Activated CD4-positive, alpha-beta T cell treated with anti-CD3 and anti-CD28 coated beads for 48 hours (primary cell): ENCODE measurements around the gene KRT72.

Experiments used
- DNase-seq: peaks from one replicate; pipeline ENCODE4 v3.0.0-alpha.2; 2020

KRT72 gene

DNA sequence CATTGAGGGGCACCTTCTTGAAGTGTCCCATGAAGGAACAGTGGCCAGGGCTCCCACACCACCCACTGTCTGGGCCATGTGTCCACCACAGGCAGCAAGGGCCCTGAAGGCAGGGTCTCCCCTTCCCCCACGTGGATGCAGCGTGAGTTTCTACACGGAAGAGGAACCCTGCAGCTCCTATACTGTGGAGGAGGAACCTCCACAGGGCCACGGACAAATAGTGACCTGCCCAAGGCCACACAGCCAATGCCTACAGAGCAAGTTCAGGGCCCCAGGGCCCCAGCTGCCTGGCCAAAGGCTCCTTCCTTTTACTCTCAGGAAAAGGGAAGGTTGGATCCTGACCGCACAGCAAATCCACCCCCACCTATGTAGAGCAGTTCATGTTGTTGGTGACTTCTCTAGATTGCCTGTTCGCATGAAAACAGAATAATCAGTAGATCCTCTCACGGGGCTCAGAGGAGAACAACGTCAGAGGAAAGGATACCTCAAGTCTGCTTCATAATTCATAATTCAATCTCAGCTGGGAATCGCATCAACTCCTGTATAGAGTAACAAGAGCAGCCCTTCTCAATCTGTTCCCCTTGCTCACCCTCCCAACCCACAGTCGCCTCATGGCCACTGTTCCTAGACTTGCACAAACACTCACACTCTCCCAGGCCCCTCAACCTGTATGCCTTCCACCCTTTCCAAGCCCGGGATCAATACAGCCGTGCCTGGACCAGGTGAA is 28.2 kb upstream of the KRT72 start:
- DNase-seq = no peak

DNA sequence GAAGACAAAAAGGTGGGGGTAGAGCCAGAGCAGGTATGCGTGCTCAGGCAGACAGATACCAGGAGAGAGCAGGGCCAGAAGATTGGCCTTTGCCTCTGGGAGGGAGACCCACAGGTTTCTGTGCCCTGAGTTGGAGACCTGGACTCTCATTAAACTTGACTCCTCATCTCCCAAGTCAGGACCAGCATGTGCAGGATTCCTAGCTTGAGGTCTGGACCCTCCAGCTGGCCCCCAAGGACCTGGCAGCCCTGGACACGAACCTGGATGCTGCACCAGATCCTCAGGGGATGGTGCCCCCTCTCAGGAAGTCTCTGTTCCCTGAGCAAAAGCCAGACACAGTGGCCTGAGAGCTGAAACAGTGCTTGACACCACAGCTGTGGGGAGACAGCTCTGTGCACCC is 27.6 kb upstream of the KRT72 start:
- DNase-seq = no peak

DNA sequence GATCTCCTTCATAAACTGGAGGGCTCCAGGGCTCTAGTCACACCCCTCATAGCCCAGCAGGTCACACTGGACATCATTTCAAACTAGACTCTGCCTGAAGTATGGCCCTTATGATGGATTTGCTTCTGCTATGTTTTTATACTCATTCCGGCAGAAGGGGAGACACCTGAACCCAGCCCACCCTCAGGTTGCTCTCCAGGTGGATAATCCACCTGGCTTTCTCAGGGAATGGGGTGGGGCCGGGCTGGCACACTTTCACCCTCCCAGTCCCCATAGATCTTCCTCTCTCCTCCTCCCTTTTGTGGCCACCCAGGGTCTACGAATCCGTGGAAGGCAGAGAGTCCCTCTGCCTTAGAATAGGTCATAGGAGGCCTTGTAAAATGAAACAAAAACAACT is 26.8 kb upstream of the KRT72 start:
- no peak for DNase-seq

DNA sequence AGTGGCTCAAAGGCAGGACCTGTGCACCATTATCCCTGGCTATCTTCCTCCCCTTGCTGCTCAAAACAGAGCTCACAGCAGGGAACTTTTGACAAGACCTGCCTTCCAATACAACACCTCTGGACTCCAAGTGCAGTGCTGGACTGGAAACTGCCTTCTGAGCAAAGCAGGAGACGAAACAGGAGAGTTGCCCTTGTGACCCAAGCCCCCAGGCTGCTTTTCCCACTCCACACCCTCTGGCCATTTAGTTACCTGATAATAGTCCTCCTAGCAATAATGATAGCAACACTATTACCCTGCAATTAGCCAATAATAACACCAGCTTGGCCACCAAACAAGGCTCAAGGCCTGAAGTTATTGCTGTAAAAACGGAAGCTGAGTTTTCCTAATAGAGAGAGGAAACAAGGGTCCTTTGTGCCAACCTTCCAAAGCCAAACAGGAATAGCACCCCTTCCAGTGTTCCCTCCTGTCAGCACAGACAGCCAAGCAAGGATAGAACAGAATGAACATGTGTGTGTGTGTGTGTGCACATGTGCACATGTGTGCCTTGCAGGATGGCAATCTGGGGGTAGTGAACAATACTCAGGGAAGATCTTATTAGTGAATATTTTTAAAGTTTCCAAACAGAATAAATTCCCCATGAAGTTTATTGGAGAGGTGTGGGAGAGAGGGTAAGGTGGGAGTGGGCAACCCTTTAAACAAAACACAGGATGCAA is 26.3 kb upstream of the KRT72 start:
- DNase-seq = no peak

DNA sequence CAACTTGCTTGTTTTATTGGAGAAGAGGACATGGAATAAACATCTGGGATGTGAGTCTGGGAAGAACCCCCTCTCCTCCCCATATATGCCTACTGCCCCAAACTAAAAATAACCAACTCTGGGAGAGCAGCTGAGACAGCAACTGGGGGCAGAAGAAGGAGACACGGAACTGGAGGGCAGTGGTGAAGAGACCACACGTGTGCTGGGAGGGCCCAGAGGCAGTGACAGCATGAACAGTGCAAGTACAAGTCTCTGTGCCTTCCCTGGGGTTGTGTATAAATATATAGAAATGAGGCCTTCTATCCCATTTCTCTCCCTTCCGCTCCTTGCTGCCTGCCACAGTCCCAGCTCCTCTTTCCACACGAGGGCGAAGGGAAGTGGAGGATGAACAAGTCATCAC is 21.1 kb upstream of the KRT72 start:
- no peak for DNase-seq

DNA sequence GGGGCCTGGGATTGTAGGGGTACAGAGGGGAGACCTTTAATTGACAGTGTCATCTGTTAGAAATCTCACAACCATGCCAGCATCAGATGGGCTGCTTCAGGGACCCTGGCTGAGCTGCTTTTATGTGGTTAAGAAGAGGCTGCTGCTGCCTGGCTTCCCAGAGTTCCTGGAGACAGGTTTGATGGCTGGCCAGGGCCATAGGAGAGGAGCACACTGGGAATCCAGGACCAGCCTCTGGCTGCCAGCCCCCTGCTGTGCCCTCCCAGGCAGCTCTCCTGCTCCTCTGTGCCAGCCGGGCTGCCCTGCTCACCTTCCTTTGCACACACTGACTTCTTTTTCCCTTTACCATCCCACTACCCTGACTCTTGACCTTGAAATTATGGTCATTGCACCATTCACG is 17.6 kb upstream of the KRT72 start:
- DNase-seq = no peak

DNA sequence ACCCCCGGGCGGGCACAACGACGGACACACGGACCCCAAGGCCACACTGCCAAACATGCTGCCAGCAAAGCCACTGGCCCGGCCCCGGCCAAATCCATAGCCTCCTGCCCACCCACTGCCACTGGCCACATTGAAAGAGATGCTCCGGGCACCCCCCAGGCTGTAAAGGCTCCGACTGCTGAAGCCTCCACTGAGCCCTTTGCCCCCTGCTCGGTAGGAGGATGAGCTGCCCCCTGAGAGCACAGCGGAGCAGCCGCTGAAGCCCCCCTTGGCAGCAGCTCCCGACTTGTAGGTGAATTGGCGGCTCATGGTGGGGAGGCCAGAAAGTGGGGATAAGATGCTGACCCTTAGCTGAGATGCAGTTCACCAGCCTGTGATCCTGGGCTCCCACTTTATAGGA is 17.0 kb upstream of the KRT72 start, which contains the start of gene KRT73:
Gene KRT73, minus strand, starts transcription at position 344 of the 400 bp plus-strand sequence. Its CDS starts 35 bp downstream, at position 309.
- no peak for DNase-seq

DNA sequence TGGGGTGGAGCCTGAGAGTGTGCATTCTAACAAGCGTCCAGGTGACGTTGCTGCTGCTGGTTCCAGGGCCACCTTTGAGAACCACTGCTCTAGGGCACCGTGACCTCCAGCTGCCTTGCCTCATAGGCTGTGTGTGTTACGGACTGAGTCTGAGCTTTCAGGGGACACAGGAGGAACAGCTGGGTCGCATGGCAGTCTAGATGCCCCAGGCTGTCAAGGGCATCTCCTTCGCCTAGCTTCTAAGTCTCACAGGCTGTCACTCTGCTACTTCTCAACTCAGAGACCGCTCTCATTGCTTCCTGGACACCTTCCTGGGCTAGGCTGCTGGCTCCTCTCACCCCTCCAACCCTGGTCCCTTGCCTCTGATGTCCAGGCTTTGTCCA is 16.1 kb upstream of the KRT72 start:
- DNase-seq = no peak

DNA sequence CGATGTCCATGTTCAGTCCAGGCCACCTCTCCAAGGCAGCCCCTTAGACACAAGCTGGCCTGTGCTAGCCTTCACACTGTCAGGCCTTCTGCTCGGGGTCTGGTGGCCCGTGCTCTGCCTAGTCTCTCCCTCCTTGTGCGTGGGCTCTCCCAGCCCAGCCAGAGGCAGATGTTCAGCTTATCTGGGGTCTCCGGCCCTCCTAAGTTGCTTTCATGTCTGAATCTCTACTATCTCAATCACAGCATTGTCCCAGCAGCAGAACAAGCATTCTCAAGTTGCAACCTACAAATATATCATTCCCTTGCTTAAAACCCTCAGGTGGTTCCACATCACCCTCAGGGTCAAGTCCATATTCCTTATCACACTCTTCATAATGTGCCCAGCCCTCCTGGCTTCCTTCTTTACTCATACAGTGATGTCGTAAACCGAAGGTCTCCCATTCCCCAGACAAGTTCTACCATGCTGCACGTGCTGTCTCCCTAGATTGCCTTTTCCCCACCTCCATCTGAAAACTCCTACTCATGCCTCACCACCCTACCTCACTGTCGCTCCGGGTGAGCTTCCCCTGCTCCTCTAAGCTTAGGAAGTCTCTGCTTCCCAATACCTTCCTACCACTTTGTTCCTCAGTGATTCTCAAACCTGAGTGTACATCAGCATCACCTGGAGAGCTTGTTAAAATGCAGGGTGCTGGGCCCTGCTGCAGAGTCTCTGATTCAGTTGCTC is 15.6 kb upstream of the KRT72 start:
- DNase-seq = no peak

DNA sequence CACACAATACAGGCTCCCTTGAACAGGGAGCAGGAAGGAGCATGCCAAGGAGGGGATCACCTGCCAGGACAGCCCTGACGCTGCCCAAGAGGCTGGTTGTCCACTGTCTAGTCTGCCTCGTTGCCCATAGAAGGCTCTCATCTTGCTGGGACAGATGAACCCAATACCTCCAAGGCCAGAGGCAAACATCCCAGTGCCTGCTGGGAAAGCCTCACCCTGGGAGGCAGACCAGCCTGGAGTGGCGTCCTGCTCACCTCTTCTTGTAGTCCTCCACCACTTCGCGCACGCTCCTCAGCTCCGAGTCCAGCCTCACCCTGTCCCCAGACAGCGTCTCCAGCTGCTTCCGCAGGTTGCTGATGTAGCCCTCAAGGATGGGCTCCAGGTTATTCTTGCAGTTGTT is 14.6 kb upstream of the KRT72 start:
- DNase-seq = no peak

DNA sequence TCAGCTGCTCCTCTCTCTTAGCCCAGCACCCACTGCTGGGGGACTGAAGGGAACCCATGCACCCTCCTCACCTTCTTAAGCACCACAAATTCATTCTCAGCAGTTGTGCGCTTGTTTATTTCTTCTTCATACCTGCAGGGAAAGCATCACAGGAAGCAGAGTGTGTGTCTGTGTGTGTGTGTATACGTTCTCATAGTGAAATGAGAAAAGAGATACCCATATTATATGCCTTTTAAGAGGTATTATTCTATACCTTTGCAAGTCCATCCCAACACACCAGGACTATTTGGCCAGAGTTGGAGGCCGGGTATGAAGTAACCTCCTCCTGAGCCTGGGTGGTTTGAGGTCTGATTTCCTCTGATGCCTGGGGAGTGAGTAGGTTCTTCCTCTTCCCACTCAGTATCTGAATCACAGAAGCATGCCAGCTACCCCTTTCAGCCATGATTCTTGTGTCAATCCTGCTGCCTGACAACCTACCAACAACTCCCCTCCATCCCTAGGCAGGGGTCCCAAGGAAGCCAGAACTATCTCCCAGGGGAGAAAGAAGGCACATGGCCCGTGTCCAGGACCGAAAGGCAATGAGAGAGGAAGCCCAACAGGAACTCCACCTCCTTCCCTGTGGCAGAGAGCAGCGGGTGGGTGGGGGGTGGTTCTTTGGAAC is 14.1 kb upstream of the KRT72 start:
- peak; percentile 49 for DNase-seq

DNA sequence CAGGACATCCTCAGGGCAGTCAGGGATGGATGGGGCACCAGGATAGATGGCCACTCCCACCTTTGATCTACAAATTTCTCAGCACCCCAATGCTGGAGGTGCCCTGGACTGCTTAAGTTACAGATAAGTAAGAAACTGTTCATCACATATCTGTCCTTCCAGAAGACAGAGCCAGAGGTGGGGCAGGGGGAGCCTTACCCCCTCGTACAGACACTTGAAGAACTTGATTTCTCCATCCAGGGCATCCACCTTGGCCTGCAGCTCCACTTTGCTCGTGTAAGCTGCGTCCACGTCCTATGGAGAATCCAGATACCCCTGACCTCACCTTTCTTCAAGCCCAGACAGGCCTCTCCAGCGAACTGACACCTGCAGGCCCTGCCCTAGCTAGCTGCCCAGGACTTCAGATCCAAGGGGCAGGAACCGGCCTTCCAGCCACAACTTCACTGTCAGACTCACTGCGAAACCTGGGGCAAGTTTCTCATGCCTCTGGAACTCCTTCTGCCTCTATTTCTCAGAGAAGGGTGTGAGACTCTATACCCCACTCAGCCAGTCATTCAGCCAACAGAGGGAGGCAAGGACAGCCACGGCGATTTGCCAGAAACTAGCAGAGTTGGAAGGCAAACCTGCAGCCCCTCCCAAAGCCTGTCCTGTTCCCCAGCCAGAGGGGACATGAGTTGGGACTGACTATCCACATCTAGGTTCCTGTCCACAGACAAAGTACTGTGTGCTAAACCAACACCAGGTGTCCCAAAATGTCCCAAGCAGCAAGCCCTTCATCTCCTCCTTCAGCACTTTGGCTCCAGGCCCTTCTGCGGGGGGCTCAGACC is 13.3 kb upstream of the KRT72 start:
- no peak for DNase-seq

DNA sequence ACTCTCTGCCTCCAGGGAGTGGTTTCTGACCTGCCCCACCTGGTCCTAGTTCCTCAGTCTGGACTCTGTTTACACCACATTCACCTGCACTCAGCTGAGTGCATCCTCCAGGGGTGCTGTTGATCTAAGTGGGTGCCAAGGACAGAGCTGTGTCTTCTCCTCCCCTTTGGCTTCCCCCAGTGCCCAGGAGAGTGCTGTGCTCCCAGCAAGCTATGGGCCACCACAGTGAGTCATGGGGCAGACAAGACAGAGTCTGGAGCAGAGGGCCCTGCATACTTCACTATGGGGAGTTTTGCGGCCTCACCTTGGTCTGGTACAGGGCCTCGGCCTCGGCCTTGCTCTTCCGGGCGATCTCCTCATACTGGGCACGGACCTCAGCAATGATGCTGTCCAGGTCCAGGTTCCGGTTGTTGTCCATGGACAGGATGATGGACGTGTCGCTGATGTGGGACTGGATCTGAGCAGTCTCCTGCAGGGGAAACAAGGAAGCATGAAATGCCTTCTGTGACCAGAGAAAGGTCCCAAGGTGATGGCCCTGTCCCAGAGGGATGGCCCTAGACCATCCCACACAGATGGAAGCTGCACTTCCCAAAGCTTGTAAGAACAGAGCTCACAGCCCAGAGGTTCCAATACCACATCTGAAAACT is 12.2 kb upstream of the KRT72 start:
- no peak for DNase-seq

DNA sequence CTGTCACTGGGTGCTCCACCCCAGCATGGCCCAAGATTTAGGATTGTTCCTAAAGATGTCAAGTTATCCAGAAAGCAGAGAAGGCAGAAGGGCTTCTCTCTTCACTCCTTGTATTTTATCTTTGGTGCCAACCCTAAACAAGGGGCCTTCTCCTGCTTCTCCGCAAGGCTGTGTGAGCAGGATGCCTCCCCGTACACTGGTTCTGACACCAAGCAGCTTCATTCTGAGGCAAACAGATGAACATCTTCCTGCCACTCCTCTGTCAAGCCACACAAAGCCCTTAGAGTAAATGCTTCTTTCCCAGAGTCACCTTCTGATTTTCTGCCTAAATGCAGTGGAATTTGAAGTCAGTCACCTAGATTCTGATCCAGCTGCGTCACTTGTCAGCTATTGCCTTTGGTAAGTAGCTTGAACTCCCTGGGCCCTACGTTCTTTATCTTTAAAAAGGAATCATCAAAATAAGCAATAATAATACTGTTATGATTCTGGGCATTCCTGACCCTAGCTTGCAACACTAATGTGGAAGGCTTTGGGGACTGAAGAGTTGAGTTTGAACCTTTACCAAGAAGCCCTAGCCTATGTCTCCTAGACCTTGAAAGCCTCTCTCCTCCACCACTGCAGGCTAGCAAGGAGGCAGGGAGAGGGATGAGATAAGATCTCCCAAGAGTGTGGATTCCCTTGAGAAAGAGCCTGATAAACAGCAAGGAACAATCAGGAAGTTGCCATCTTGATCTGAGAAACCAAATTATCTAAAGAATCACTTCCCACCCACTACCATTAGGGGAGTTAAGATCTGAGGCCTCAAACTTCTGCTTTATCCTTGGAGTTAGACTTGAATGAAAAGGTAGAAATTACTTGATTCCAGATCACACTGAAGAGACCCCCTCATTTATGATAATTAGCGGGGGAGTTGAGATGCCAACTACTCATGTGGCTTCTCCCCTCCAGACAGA is 11.4 kb upstream of the KRT72 start:
- DNase-seq = no peak

DNA sequence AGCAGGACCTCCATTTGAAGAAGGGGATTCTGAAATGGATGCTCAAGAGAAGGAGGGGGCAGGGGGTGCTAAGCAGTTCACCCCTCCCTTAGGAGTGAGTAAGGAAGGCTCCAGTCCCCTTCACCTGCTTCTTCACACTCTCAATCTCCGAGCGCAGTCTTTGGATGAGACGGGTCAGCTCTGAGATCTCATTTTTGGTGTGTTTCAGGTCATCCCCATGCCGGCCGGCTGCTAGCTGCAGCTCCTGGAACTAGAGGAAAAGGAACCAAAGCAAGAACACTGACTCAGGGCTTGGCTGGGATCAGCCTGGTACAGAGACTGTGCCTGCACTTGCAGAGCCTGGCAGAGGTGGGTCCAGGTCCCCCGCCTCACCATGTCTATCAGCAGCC is 9.8 kb upstream of the KRT72 start:
- DNase-seq = no peak

DNA sequence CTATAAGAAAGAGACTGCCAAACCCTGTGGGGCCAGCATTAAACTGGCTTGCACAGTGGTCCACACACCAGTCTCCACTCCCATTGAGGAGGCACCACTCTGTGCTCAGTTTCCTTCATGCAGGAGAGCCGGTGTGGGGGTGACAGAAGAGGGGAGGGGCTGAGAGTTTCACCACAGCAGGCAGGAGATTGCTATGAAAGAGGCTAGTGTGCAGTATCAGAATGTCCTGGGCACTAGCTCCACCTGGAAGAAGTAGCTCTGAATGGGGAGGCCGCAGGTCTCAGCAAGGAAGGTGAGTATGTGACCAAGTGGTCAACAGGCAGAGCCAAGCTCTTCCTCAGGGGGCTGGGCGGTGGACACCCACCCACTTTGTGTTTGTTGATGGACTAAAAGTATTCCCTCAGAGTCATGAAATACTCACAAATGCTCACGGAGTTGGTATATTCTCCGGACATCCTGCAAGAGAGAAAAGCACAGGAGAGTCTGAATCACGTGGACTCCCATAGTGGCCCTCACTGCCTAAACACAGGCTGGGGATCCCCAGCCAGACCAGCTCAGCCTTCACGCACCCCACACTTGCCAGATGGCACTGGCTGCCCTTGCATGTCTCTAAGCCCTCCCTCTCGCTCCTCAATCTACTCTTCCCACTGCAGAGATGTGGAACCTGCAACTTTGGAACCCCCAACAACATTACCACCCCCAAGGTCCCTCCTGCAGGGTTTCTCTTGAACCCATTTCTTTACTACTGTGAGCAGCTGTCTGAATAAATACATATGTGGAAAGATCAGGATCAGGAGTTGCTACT is 7.8 kb upstream of the KRT72 start:
- no peak for DNase-seq

DNA sequence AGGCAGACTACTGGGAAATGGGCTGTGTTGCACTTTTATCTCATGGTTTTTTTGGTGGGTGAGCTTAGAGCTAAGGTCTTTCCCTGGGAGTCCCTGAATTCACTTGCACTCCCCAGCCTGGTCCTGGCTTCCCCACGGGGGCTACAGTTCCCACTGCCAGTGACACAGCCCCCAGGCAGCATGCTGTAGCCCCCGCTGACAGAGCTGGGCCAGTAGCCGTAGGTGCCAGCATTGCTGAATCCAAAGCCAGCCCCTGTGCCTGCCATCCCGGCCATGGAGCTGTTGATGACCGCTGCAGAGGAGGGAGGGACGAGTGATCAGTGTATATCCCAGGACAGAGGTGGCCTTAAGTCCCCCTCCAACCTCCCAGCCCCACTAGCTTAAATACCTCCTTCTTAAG is 6.9 kb upstream of the KRT72 start:
- no peak for DNase-seq

DNA sequence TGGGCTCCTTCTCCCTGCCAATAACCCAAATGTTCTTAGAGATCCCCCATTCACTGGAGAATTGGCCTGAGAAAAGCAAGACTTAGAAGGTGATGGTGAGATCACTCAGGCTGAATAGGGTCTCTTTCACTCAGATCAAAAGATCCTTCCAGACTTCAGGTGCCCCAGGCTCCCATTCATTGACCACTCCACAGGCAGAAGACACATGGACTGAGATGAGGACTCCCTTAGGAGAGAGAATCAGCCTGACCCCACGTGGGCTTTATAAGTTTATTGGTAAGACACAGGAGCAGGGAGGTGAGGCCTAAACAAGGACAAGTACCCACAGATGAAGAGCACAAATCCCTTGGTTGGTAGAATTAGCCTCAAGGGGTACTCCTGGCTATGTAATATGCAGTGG is 6.1 kb upstream of the KRT72 start:
- DNase-seq = no peak

DNA sequence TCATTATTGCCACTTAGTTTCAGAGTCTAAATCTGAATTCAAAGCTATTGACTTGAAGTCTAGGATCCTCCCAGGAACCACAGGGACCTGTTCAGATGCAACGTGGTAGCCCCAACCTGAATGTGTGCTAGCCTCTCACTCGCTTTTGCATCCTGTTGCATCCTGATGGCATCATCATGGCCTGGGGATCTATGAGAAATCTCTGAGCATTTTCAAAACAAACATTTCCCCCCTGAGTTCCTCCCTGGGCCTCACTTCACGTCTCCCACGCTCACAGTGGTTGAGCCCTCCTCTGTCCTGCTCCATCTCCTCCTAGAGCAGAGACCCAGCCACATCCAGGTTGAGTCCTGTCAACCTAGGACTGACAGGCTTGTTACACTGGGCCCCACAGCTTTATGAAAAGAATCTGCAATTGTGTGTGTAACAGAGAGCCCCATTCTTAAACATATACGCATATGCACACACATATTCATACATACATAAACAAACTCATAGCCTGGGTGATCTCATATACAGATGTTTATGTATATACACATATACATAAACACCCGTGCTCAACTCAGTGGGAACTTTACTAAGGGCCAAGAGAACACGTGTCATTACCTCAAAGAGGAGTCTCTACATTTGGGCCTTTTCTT is 5.4 kb upstream of the KRT72 start:
- no peak for DNase-seq
